HG02610 (cell line): Measurements from ENCODE around the gene ANO5.

Experiments used
- ATAC-seq: cut with Tn5 transposase; IDR thresholded peaks from one replicate; pipeline ENCODE4 v1.9.1; 2021; ENCODE audit warnings: mild to moderate bottlenecking, moderate library complexity; ENCODE audit not compliant: unreplicated experiment

Gene ANO5

DNA sequence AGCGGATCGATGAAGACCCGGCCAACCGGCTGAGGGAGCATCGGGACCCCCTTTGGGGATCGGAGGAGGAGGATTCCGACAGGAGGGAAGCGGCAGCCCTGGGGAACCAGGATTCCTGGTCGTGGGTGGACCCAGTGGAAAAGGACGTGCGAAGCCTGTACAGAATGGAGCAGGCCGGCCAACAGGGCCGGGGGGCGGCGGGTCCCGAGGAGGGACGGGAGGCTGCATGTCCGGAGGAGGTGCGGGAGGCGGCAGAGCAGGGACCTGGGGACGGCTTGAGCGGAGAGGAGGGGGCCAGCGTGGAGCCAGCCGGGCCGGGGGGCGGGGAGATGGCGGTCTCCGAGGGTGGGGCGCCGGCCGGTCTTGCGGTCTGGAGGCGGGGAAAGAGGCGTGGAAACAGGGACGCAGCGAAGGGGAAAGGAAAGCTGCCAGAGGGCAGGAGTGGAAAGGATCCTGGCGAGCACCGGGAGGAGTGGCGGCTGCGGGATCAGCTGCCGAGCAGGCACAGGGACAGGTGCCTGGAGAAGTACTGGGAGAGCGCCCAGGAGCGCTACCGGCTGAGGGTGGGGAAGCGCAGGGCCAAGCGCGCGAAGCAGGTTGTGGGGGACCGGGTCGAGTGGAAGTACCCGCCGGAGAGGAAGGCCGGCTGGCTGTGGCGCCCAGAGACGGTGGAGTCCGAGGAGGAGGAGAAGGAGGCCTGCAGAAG lies at the start of gene ANO5:
ANO5 (plus strand) TSS at position 444 of the 706 bp plus-strand sequence. CDS start 408 bp downstream, outside the sequence.
- peak; percentile 47 for ATAC-seq

DNA sequence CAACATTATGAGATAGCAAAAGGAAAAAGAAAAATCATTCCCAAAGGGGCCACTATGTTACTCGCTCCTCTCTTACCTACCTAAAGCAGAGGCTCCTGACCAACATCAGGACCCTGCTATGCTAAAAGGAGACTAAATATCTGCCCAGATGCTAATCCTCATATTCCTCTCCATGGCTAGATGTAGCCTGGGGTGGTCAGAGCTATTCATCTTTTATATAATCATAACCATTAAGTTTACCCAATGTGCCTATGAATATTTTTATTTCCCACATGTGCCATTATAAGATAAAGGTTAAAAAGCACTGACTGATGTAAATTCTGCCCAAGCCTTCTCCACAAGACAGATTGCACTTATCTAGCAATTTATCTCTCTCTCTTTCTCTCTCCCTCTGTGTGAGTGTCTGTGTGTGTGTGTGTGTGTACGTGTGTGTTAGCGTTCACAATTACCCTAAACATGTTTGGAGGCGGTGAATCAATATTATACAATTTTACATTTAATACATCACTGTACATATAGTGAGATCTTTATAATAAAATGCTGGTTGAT lies 41.2 kb upstream of the ANO5 start:
- ATAC-seq: no peak

- ATAC-seq: no peak
Measured at GRCh38 chr11:22157531-22157930, 35.4 kb upstream of the ANO5 start.

GRCh38 chr11:22161489-22161888 lies 31.4 kb upstream of the ANO5 start:
- no peak for ATAC-seq

DNA sequence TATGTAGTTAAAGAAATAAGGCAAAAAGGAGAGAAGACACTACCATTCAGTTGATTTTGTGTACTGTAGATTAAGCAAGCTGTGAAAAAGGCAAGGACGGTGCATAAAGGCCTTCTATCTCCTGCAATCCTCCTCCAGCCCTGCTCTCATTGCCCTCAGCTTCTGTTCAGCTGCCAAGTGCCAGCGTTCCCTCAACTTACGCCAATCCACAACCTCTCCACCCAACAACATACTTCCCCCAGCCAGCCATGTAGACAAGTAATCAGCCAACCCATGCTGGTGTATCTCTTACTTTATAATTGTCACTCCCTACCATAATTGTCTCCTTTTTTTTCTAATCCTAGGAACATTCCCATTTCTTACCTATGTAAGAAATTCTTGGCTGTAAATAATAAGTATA lies 30.1 kb upstream of the ANO5 start:
- no peak for ATAC-seq

DNA sequence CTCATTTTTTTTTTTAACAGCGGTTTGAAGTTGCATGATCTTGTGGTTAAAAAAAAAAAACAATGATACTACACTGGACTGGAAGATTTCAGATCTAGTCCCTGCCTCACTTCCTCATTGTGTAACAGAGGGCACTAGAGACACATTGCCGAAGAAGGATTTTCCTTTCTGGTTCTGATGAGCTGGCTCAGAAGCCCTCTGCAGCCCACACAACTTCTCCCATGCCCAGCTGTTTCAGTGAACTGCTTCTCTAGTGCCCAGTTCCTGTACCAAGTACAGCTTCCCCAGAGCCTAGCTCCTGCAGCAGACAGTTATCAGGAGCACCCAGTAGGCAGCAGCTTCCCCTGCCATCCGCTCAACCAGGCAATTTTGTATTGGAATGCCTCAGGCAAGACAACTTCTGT lies 29.5 kb upstream of the ANO5 start:
- no peak for ATAC-seq

GRCh38 chr11:22165087-22165486 lies 27.8 kb upstream of the ANO5 start:
- no peak for ATAC-seq

DNA sequence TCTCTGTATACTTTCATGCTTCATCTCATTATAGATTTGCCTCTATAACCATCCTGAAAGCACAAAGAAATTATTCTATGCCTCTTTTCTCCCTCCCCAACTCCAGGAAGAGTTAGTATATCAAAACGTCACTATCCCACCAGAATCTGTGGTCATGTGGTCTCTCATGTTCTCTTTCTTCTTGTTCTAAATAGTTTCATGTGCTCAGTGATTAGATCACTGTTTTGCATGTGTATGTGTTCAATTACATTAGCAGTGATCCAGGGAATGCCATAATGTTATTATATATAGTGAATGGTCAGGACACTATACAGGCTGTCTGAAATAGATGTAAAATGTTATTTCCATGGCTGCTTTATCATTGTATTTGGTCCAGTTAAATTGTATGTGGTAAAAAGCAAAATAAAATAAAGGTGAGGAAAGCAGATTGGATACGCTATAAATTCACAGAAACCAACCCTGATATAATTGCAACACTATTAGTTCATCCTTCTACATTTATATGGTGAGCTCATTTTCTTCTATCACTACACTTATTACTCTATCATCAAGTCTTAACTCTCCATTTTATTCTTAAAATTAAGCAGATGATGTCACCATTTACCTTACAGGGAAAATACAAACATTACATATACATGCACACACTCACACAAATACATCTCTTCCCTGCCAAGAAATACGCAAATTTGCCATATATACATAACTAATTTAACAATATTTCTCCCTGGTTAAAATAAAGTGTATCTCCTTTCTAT lies 26.9 kb upstream of the ANO5 start:
- no peak for ATAC-seq

- no peak for ATAC-seq
Measured at GRCh38 chr11:22169833-22170232, 23.1 kb upstream of the ANO5 start.

- ATAC-seq: no peak
Measured at GRCh38 chr11:22173532-22173931, 19.4 kb upstream of the ANO5 start.

- no peak for ATAC-seq
Measured at GRCh38 chr11:22177186-22177585, 15.7 kb upstream of the ANO5 start.

DNA sequence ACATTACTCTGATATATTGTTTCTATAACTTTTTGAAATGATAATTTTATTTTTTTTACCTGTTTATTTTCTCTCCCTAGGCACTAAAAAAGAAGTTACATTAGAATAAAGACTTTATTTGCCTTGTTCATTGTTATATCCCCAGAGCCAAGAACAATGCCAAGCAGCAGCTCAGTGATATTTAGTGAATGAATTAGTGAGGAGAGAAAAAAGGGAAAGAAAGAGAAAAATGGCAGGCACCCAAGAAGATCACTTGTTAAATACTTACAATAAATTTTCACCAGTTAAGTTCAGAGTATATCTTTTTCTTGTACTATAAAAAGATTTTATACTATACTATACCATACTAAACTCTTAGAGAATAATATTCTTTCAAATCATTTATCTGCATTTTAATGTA lies 13.3 kb upstream of the ANO5 start:
- ATAC-seq: no peak

- ATAC-seq: no peak
Measured at GRCh38 chr11:22180131-22180530, 12.8 kb upstream of the ANO5 start.

- ATAC-seq: no peak
Measured at GRCh38 chr11:22189660-22190059, 3.2 kb upstream of the ANO5 start.

GRCh38 chr11:22190827-22191463 lies 1.9 kb upstream of the ANO5 start:
- no peak for ATAC-seq

- ATAC-seq: no peak
Measured at GRCh38 chr11:22192289-22192641, 620 bp upstream of the ANO5 start.

DNA sequence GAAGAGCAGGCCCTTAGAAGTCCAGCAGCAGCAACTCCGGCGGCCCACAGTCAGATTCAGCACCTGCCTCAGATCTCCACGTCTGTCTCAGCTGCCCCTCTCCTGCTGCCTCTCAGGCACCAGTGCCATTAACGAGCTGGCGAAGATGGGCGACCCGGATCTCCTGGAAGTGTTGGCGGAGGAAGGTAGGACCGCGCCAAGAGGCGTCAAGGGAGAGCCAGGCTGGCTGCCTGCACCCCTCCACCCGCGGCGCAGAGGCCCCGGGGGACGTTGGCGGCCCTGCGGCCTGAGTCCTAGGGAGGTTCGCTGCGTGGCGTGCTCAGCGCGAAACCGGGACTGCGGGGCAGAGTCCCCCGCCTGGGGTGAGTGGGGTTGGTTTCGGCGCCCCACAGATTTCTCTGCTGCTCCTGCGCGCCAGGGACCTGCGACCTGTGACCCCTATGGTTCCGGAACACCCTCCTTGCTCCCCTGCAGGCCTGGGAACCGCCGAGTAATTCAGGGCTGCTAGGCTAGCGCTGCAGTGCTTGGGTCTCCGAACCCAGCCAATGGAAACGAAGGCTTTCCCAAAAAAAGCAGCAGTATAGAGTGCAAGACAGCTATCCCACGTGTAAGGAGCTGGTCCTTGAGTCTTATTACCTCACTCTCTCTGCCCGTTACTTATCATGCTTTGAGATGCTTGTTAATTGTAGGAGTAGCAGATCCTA lies 615 bp downstream of the ANO5 start:
- ATAC-seq: peak; percentile 25

GRCh38 chr11:22194306-22194705 lies 1.4 kb downstream of the ANO5 start:
- ATAC-seq: no peak

GRCh38 chr11:22194907-22195306 lies 2.0 kb downstream of the ANO5 start:
- no peak for ATAC-seq

DNA sequence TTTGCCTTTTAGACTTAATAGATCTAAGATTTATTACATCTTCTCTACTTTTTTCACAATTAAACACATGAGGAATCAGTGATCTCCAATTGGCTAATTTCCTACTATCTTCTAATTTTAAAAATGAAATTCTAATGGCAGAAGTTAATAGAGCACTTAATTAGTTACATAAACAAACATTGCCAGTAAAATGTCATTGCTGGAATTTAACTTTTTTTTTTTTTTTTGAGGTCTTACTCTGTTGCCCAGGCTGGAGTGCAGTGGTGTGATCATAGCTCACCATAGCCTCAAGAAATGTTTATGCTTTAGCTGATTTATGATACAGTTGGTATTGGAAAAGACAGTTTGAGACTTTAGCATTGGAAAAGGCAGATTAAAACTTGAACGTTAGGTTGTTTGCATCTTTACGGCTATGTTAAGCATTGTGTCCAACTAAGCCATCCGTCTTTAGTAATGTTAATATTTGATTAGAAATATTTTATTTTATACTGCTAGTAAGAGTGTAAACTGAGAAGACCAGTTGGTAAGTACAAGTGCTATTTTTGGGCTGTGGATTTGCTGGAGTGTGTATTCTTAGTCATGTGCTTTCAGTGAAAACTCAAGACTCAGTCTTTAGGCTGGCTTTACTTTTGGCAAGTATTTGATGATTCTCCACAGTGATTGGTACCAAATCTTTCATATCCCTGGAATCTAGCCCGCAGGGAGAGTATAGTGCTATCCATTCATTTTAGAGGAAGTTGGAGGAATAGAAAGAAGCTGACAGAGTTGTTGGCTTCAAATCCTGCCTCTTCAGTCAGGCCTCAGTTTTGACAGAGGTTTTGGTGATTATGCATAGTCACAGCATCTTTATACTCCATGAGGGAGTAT lies 4.5 kb downstream of the ANO5 start:
- ATAC-seq: no peak
